IPS-20b (cell line): Measurements from ENCODE around the gene TRIM2.
"Not testable (repeated sequence)": the region's sequence is repeated elsewhere in the genome, so short reads cannot be mapped to it uniquely, and the experiment has no call there.

Experiments used
- H3K27ac ChIP-seq: one replicate; pipeline ENCODE4 v1.5.1; 2013; ENCODE audit warnings: low read length
- H3K27me3 ChIP-seq: 2 replicates; pipeline ENCODE4 v1.6.1; 2013; ENCODE audit warnings: mild to moderate bottlenecking, low read length, inconsistent platforms; ENCODE audit not compliant: insufficient read depth
- H3K36me3 ChIP-seq: 2 replicates; pipeline ENCODE4 v1.6.1; 2013; ENCODE audit warnings: low read depth, mild to moderate bottlenecking, inconsistent platforms, low read length, moderate library complexity; ENCODE audit not compliant: insufficient read depth
- H3K4me1 ChIP-seq: 2 replicates; pipeline ENCODE4 v1.6.1; 2013; ENCODE audit warnings: mild to moderate bottlenecking, control low read depth, inconsistent platforms, low read length, moderate library complexity; ENCODE audit not compliant: insufficient read depth
- H3K4me3 ChIP-seq: 2 replicates; pipeline ENCODE4 v1.5.1; 2013; ENCODE audit warnings: mild to moderate bottlenecking, low read length, inconsistent platforms
- H3K9ac ChIP-seq: 2 replicates; pipeline ENCODE4 v1.6.1; 2013; ENCODE audit warnings: low read depth, mild to moderate bottlenecking, inconsistent platforms, low read length, moderate library complexity
- H3K9me3 ChIP-seq: 2 replicates; pipeline ENCODE4 v1.6.1; 2013; ENCODE audit warnings: mild to moderate bottlenecking, low read depth, low read length, inconsistent platforms; ENCODE audit not compliant: insufficient read depth

TRIM2 gene

DNA sequence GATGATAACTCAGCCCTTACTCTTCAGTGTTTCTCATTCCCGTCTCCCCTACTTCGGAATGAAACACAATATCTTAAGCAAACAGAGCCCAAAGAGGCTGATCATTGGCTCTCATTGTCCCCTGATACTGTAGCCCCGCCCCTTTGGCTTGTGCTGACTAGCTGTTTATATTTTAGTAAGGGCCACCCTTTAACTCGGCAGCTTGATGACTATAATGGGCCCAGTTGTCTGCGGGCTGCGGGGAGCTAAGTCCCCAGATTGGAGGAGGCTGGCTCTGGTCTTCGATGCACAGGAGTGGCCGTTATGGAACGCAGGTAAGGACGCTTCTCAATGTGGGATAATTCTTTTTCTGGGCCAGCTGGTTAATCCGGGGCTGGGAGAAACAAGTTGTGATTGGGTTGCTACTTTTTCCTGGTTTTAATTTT is at the start of gene TRIM2:
TRIM2 (plus strand) TSS at position 197 of the 425 bp plus-strand sequence; CDS start at position 285, 88 bp downstream.
- Histone ChIP-seq H3K27ac (peak within 1 kb of the TSS; percentile 20), H3K4me3 (peak within 1 kb of the TSS; percentile 75), H3K4me1 (peaks cover 32% of the 10 kb centered on the region), H3K27me3 (peaks cover 17% of the 10 kb centered on the region; the same call in 1 of the 2 replicates), H3K9ac (peak within 1 kb of the TSS; percentile 76; the same call in 1 of the 2 replicates), H3K36me3 (no peaks in the 10 kb centered on the region), H3K9me3 (no peaks in the 10 kb centered on the region)

DNA sequence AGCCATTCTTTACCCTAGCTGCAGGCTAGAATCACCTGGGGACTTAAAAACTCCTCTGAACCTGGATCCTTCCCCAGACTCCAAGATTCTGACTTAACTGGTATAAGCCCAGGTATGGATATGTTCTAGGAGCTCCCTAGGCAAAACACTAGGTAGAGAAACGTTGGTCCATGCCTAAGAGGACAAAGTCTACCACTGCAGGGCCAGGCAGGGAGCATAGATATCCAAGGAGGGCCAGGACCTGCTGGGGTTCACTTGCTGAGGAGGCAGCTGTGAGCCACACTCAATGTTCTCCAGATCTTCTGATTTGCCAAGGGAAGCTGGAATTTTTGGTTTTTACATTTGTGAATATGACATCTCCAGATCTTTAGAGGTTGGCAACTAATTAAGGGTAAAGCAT is 48.6 kb upstream of the TRIM2 start:
- Histone ChIP-seq H3K27me3 (peaks cover 71% of the 10 kb centered on the region), H3K4me1 (peaks cover 25% of the 10 kb centered on the region), H3K27ac (no peak overlapping the region), H3K9ac (no peak overlapping the region), H3K4me3 (no peak overlapping the region), H3K9me3 (no peaks in the 10 kb centered on the region), H3K36me3 (no peaks in the 10 kb centered on the region)

DNA sequence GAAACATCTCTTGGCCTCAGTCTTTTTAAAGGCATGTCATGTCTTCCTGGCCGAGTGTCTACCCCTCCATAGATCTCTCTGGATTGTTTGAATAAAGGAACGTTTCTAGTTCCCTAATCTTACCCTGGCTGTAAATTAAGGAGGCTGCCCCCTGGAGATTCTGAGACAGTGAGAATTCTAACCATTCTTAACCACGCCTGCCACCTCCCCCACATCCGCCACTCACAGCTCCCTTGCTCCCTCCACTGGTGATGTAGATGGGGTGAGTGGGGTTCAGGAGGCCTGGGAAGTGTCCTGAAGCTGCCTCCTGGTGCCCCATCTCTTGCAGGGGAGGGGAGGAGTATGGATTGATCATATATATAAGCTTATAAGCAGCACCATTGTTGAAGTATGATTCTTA is 48.0 kb upstream of the TRIM2 start:
- no peak overlapping the region for H3K27ac ChIP-seq
- no peaks in the 10 kb centered on the region for H3K9me3 ChIP-seq
- H3K9ac ChIP-seq: no peak overlapping the region
- no peak overlapping the region for H3K4me3 ChIP-seq
- peaks cover 66% of the 10 kb centered on the region for H3K27me3 ChIP-seq
- H3K4me1 ChIP-seq: peaks cover 25% of the 10 kb centered on the region
- no peaks in the 10 kb centered on the region for H3K36me3 ChIP-seq

DNA sequence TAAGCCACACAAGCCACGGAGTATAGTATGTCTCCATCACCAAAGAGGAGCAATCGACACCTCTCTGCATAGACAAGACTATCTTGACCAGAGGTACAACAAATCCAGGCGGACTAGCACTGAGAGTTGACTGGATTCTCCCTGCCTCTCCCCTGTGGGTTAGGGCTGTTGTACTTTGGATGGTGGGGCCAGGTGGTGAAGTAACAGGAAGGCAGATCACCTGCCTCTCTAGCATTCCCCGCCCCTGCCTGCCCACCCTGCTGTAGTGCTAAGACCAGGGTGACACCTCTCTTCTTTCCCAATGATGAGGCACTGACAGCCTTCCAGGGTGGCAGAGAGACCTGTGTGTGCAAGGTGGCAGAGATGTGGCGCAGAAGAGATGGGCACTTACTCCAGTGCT is 47.5 kb upstream of the TRIM2 start:
- H3K27ac ChIP-seq: no peak overlapping the region

DNA sequence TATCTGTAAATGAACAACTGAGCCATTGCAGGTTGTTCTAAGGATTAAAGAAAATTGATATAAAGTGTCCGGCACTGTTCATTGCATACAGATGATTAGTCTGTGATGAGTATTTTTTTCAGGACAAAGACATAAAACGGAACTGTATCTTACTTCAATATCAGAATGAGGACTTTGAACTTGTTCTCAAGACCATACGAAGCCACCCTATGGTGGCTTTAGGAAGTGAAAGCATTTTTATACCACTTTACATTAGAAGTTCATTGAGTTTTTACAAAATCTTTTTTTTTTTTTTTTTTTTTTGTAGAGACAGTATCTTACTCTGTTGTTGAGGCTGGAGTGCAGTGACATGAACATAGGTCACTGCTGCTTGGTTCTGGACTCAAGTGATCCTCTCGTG is 45.2 kb upstream of the TRIM2 start:
- Histone ChIP-seq H3K27me3 (peaks cover 39% of the 10 kb centered on the region), H3K4me3 (no peak overlapping the region), H3K9me3 (no peaks in the 10 kb centered on the region), H3K27ac (no peak overlapping the region), H3K4me1 (peaks cover 10% of the 10 kb centered on the region), H3K36me3 (no peaks in the 10 kb centered on the region), H3K9ac (no peak overlapping the region)

More for the DNA sequence above, 47.5 kb upstream of the TRIM2 start:
- Histone ChIP-seq H3K27me3 (peaks cover 61% of the 10 kb centered on the region), H3K4me1 (peaks cover 21% of the 10 kb centered on the region), H3K9ac (no peak overlapping the region), H3K9me3 (no peaks in the 10 kb centered on the region), H3K4me3 (no peak overlapping the region), H3K36me3 (no peaks in the 10 kb centered on the region)

DNA sequence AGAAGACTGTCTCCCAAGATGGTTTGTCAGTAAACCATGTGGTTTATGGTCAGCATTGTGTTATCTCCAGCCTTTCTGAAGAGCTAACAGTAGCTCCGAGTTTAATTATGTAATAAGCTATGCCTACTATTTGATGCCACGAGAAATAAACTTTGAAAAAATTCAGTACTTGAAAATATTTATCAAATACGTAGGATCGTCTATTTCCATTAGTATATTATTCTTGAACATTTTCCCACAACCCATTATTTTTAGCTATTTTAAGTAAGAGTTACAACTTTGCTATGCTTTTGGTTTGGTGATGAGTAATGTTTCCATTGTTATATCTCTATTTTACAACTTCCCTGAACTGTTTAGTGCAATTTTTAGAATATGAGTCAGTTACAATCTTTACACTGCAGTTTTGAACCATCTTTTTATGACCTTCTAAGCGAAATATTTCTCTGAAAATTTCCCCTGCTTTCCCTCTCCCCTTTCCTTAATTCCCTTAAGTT is 44.5 kb upstream of the TRIM2 start:
- H3K4me1 ChIP-seq: peaks cover 7% of the 10 kb centered on the region; the same call in 1 of the 2 replicates
- no peaks in the 10 kb centered on the region for H3K36me3 ChIP-seq
- H3K9me3 ChIP-seq: no peaks in the 10 kb centered on the region; the same call in 1 of the 2 replicates
- H3K27me3 ChIP-seq: peaks cover 32% of the 10 kb centered on the region
- no peak overlapping the region for H3K27ac ChIP-seq
- H3K4me3 ChIP-seq: no peak overlapping the region
- no peak overlapping the region for H3K9ac ChIP-seq

DNA sequence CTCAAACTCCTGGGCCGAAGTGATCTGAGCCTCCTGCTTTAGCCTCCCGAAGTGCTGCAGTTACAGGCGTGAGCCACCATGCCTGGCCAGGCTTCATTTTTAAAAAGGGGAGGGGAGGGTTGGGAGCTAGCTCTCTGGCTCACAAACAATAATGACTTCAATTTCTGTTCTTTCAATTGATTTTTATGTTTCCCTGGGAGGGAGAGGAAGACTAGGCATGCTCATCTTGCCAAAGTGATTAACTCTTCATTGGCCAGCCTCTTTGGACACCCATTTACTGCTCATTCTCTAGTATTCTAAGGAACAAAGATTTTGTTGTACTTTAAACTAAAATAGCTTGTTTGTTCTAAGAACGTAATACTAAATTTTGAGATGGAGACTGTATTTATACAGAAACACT is 43.4 kb upstream of the TRIM2 start:
- H3K27ac ChIP-seq: no peak overlapping the region
- H3K27me3 ChIP-seq: peaks cover 21% of the 10 kb centered on the region
- no peaks in the 10 kb centered on the region for H3K36me3 ChIP-seq
- no peak overlapping the region for H3K9ac ChIP-seq
- no peak overlapping the region for H3K4me3 ChIP-seq
- H3K4me1 ChIP-seq: peaks cover 7% of the 10 kb centered on the region; the same call in 1 of the 2 replicates
- peaks cover 3% of the 10 kb centered on the region for H3K9me3 ChIP-seq

DNA sequence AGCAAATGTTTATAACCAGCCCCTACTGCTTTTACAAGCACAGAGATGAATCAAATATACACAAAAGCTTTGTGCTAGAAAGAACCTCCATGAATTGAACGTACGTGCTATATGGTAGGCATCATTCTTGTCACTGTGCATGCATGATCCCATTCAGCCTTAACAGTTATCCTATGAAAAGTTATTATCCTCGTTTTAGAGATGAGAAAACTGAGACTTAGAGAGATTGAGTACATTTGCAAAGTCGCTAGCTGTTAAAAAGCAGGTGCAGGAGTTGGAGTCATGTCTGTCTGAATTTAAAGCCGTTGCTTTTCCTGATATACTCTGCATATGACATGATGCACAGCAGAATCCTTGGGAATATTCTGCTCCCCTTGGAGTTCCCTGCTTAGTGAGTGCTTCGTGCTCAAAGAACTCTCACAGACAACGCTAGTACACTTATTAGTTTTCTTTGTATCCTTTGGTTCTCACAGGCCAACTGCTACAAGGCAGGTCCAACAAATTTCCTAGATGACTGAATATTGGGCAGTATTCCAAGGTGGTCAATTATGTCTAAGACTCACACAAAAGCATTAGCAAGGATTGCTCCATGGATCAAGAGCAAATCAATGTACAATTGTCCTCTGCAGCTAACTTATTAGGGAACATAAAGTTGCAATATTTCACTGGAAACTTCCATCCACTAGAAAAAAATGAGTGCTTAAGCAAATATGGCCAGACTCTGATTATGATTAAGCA is 42.8 kb upstream of the TRIM2 start:
- Histone ChIP-seq H3K27me3 (peaks cover 16% of the 10 kb centered on the region), H3K4me1 (peaks cover 2% of the 10 kb centered on the region; the same call in 1 of the 2 replicates), H3K27ac (no peak overlapping the region), H3K36me3 (no peaks in the 10 kb centered on the region), H3K9ac (no peak overlapping the region), H3K4me3 (no peak overlapping the region), H3K9me3 (peaks cover 3% of the 10 kb centered on the region)

DNA sequence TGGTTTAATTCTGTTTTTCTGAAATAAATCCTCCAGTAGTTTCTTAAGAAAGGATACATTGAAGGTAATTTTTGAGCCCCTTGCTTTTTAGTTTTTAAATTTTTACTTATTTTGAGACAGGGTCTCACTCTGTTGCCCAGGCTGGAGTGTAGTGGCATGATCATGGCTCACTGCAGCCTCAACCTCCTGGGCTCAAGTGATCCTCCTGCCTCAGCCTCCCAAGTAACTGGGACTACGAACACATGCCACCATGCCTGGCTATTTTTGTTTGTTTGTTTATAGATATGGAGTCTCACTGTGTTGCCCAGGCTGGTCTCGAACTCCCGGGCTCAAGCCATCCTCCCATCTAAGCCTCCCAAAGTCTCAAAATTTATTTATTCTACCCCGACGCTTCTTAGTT is 39.0 kb upstream of the TRIM2 start:
- not testable (repeated sequence) for H3K36me3 ChIP-seq, H3K4me1 ChIP-seq, H3K4me3 ChIP-seq, H3K27ac ChIP-seq, H3K9me3 ChIP-seq, H3K27me3 ChIP-seq, H3K9ac ChIP-seq

DNA sequence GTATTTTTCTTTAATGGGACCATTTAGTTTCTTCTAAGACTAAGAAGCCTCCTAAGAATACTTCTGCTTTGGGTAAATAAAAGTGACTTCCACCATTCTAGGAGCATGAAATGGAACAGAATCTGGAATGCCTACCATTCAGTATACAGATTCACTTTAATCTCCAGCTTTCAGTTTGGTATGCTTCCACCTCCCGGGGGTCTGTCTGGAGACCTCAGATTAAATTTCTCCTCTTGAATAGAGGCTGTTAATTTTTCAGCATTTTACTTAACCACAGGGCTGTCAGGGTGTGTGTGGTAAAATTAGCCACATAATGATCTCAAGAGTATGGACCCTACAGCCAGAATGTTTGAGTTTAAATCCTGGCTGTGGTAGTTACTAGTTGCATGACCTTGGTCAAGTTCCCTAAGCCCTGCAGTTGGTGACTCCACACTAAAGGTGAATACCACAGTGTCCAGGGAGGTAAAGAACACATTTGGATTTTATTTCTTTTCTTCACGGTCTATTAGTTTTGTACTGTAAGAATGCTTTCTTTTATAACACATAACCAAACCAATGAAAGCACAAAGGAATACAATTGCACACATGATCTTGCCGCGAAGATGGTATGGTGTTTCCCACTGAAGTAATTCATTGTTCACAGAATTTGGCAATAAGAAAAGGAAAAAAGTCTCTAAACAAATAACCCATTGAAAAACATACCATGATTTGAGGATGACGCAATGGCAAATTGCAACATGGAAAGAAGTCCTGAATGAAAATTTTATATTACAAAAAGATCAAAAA is 37.3 kb upstream of the TRIM2 start:
- Histone ChIP-seq H3K4me3 (no peak overlapping the region), H3K4me1 (no peaks in the 10 kb centered on the region), H3K27me3 (no peaks in the 10 kb centered on the region), H3K27ac (no peak overlapping the region), H3K9me3 (peaks cover 3% of the 10 kb centered on the region), H3K36me3 (no peaks in the 10 kb centered on the region), H3K9ac (no peak overlapping the region)

DNA sequence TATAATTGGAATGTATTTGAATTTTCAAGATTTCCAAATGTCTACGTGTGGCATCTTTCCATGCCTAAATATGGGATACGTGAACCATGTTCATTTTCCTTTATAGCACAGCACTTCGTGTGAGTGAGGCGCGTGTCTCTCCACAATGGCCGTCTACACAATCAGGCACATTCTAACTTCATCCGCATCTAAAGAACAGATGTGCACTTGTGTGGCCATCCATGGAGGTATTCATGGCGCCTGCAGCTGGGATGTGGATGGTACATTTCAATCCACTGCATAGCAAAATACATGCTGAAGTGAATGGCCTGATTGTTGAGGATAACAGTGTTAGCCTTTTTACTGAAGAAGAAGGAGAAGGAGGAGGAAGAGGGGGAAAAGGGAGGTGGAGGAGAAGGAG is 34.5 kb upstream of the TRIM2 start:
- Histone ChIP-seq H3K9ac (no peak overlapping the region), H3K4me3 (no peak overlapping the region), H3K9me3 (peaks cover 3% of the 10 kb centered on the region), H3K27ac (no peak overlapping the region), H3K4me1 (no peaks in the 10 kb centered on the region), H3K27me3 (no peaks in the 10 kb centered on the region), H3K36me3 (no peaks in the 10 kb centered on the region)

DNA sequence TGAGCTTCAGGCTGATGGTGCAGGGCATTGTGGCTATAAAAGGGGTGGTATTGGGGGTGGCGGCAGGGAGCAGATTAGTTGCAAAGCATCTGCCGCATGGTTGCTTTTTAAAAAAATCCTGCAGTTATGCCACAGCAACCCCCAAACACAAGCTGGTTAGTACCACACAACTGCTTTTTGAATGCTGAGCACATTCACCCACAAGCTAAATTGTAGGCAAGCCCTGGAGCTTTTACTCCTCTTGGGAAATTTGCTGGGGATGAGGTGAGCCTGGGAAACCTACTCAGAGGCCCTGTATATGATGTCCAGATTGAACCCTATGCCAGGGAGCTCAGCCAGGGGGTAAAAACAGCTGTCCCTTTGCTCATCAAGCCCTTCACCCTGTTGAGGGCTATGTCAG is 33.8 kb upstream of the TRIM2 start:
- Histone ChIP-seq H3K27ac (no peak overlapping the region), H3K9ac (no peak overlapping the region), H3K4me3 (no peak overlapping the region), H3K4me1 (no peaks in the 10 kb centered on the region), H3K9me3 (no peaks in the 10 kb centered on the region), H3K36me3 (no peaks in the 10 kb centered on the region), H3K27me3 (no peaks in the 10 kb centered on the region)
